ENCODE measurements around the gene SKA1. TPM values are rescaled to one million over a fixed set of nuclear protein-coding genes. Genes with fewer than 3 reads are reported as not detected.
"Not testable (repeated sequence)": the region's sequence is repeated elsewhere in the genome, so short reads cannot be mapped to it uniquely, and the experiment has no call there.

Gene SKA1
- total RNA-seq, 2 experiments from 2014 or later: 29.4 to 32.2 TPM

- no peaks in the 10 kb centered on the region for H3K4me1 Mint-ChIP-seq (ENCODE audit: low read depth)
- ATAC-seq: no peak
- H3K9me3 Mint-ChIP-seq: peaks cover 6% of the 10 kb centered on the region
- DNase-seq: no peak
- POLR2A ChIA-PET: no interaction called here
- CTCF ChIA-PET: interaction anchor here (1.0 to 2.6 kb wide), 12 partner anchors 7 to 220 kb away, joined by 3 to 15 read pairs (median 6); no protein-coding TSS in a partner anchor
- H3K36me3 Mint-ChIP-seq (ENCODE audit: low read depth): peaks cover 2% of the 10 kb centered on the region
- H3K27ac Mint-ChIP-seq: no peak overlapping the region
- no peak overlapping the region for H3K4me3 Mint-ChIP-seq
- intact Hi-C loops (cut with micrococcal nuclease): no loop called here
- H3K27me3 Mint-ChIP-seq: peaks cover 20% of the 10 kb centered on the region
- no peak for TF ChIP-seq CTCF (IDR thresholded peaks at IDR 0.05)
Observed at GRCh38 chr18:50427896-50428295, 53.0 kb downstream of the SKA1 start.

GRCh38 chr18:50428531-50429206 is 53.8 kb downstream of the SKA1 start:
- H3K27ac Mint-ChIP-seq: no peak overlapping the region
- ChIA-PET POLR2A (no interaction called here), CTCF (interaction anchor here (0.9 to 2.6 kb wide), 22 partner anchors 8 to 565 kb away, joined by 3 to 15 read pairs (median 4); partner anchors contain the start of gene MYO5B)
- intact Hi-C loops (cut with micrococcal nuclease): no loop called here
- no peak for ATAC-seq
- TF ChIP-seq CTCF (IDR thresholded peaks at IDR 0.05): no peak
- peaks cover 2% of the 10 kb centered on the region for H3K36me3 Mint-ChIP-seq (ENCODE audit: low read depth)
- no peak for DNase-seq
- H3K9me3 Mint-ChIP-seq: peaks cover 6% of the 10 kb centered on the region
- H3K27me3 Mint-ChIP-seq: peaks cover 14% of the 10 kb centered on the region
- no peaks in the 10 kb centered on the region for H3K4me1 Mint-ChIP-seq (ENCODE audit: low read depth)
- no peak overlapping the region for H3K4me3 Mint-ChIP-seq

GRCh38 chr18:50429207-50429948 is 54.5 kb downstream of the SKA1 start:
- Mint-ChIP-seq H3K9me3 (peaks cover 6% of the 10 kb centered on the region), H3K27ac (no peak overlapping the region), H3K4me3 (no peak overlapping the region), H3K27me3 (peaks cover 13% of the 10 kb centered on the region), H3K36me3 (ENCODE audit: low read depth) (peaks cover 2% of the 10 kb centered on the region), H3K4me1 (ENCODE audit: low read depth) (no peaks in the 10 kb centered on the region)
- peak; percentile 73 for TF ChIP-seq CTCF (IDR thresholded peaks at IDR 0.05)
- ChIA-PET POLR2A (no interaction called here), CTCF (interaction anchor here (0.6 to 2.6 kb wide), 22 partner anchors 9 to 565 kb away, joined by 3 to 15 read pairs (median 4); partner anchors contain the start of gene MYO5B)
- intact Hi-C loops (cut with micrococcal nuclease): no loop called here
- ATAC-seq (no peak), DNase-seq (no peak)

GRCh38 chr18:50432915-50433314 is 58.1 kb downstream of the SKA1 start:
- H3K4me1 Mint-ChIP-seq (ENCODE audit: low read depth): no peaks in the 10 kb centered on the region
- intact Hi-C loops (cut with micrococcal nuclease): no loop called here

DNA sequence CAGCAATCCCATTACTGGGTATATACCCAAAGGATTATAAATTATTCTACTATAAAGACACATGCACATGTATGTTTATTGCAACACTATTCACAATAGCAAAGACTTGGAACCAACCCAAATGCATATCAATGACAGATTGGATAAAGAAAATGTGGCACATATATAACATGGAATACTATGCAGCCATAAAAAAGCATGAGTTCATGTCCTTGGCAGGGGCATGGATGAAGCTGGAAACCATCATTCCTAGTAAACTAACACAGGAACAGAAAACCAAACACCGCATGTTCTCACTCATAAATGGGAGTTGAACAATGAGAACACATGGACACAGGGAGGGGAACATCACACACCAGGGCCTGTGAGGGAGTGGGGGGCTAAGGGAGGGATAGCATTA is 61.9 kb downstream of the SKA1 start:
- H3K27ac Mint-ChIP-seq; DNase-seq; H3K4me3 Mint-ChIP-seq; CTCF ChIA-PET; ATAC-seq; H3K9me3 Mint-ChIP-seq; POLR2A ChIA-PET; intact Hi-C loops (cut with micrococcal nuclease); H3K36me3 Mint-ChIP-seq (ENCODE audit: low read depth); H3K27me3 Mint-ChIP-seq; H3K4me1 Mint-ChIP-seq (ENCODE audit: low read depth): not testable (repeated sequence)

More at GRCh38 chr18:50432915-50433314, 58.1 kb downstream of the SKA1 start:
- H3K27me3 Mint-ChIP-seq: peaks cover 8% of the 10 kb centered on the region
- POLR2A ChIA-PET: no interaction called here
- no peak overlapping the region for H3K4me3 Mint-ChIP-seq
- no peak for ATAC-seq
- H3K27ac Mint-ChIP-seq: no peak overlapping the region
- H3K9me3 Mint-ChIP-seq: no peaks in the 10 kb centered on the region
- H3K36me3 Mint-ChIP-seq (ENCODE audit: low read depth): no peaks in the 10 kb centered on the region
- CTCF ChIA-PET: interaction anchor here (0.7 kb wide), 1 partner anchor 76 kb away, joined by 3 read pairs; no protein-coding TSS in a partner anchor
- DNase-seq: no peak
- TF ChIP-seq CTCF (IDR thresholded peaks at IDR 0.05): no peak

Measured in activated CD8-positive, alpha-beta T cell treated with anti-CD3 and anti-CD28 coated beads for 36 hours (primary cell).